Ammon's horn (tissue), 1 donor: ENCODE measurements around the gene SLC22A23.

Experiments used
- DNase-seq: peaks from one replicate; pipeline ENCODE4 v3.0.0-alpha.2; 2016; ENCODE audit warnings: low spot score

Gene SLC22A23

GRCh38 chr6:3316818-3317217 lies 140.0 kb downstream of the SLC22A23 start:
- DNase-seq: no peak

GRCh38 chr6:3316331-3316730 lies 140.5 kb downstream of the SLC22A23 start:
- no peak for DNase-seq

- no peak for DNase-seq
Measured at GRCh38 chr6:3315841-3316240, 141.0 kb downstream of the SLC22A23 start.

- DNase-seq: no peak
Measured at GRCh38 chr6:3314621-3315467, 142.0 kb downstream of the SLC22A23 start.

GRCh38 chr6:3314176-3314575 lies 142.7 kb downstream of the SLC22A23 start:
- no peak for DNase-seq

- DNase-seq: peak; percentile 40
Measured at GRCh38 chr6:3312604-3313231, 144.1 kb downstream of the SLC22A23 start.

GRCh38 chr6:3311826-3312225 lies 145.0 kb downstream of the SLC22A23 start:
- no peak for DNase-seq

- DNase-seq: no peak
Measured at GRCh38 chr6:3310703-3311102, 146.1 kb downstream of the SLC22A23 start.

- no peak for DNase-seq
Measured at GRCh38 chr6:3310051-3310448, 146.8 kb downstream of the SLC22A23 start.

- DNase-seq: no peak
Measured at GRCh38 chr6:3309391-3310050, 147.3 kb downstream of the SLC22A23 start.

GRCh38 chr6:3308106-3308505 lies 148.7 kb downstream of the SLC22A23 start:
- DNase-seq: no peak

GRCh38 chr6:3307436-3307835 lies 149.4 kb downstream of the SLC22A23 start:
- no peak for DNase-seq

- DNase-seq: no peak
Measured at GRCh38 chr6:3306848-3307247, 150.0 kb downstream of the SLC22A23 start.

- no peak for DNase-seq
Measured at GRCh38 chr6:3305831-3306230, 151.0 kb downstream of the SLC22A23 start.

- no peak for DNase-seq
Measured at GRCh38 chr6:3305216-3305565, 151.7 kb downstream of the SLC22A23 start.

GRCh38 chr6:3304500-3305215 lies 152.2 kb downstream of the SLC22A23 start:
- no peak for DNase-seq

GRCh38 chr6:3303795-3304411 lies 152.9 kb downstream of the SLC22A23 start:
- no peak for DNase-seq

GRCh38 chr6:3301506-3301905 lies 155.3 kb downstream of the SLC22A23 start:
- DNase-seq: no peak

GRCh38 chr6:3299221-3299620 lies 157.6 kb downstream of the SLC22A23 start:
- no peak for DNase-seq

GRCh38 chr6:3297909-3298308 lies 158.9 kb downstream of the SLC22A23 start:
- DNase-seq: no peak

GRCh38 chr6:3297006-3297405 lies 159.8 kb downstream of the SLC22A23 start:
- no peak for DNase-seq

- no peak for DNase-seq
Measured at GRCh38 chr6:3296537-3296936, 160.3 kb downstream of the SLC22A23 start.
